PC-3 (cell line): ENCODE measurements around the gene DHRS1.

Experiments
- CTCF ChIP-seq: fragments of 300-600 bp; sonication (generic); conservative IDR thresholded peaks from 2 replicates; pipeline ENCODE4 v1.5.1; 2017; ENCODE audit warnings: antibody characterized with exemption, low read depth, mild to moderate bottlenecking, low read length
- EZH2phosphoT487 ChIP-seq: fragments of 300-600 bp; sonication (generic); IDR thresholded peaks from 2 replicates; pipeline ENCODE4 v1.6.1; 2018; ENCODE audit warnings: mild to moderate bottlenecking, antibody characterized with exemption, low read length, borderline replicate concordance

DNA sequence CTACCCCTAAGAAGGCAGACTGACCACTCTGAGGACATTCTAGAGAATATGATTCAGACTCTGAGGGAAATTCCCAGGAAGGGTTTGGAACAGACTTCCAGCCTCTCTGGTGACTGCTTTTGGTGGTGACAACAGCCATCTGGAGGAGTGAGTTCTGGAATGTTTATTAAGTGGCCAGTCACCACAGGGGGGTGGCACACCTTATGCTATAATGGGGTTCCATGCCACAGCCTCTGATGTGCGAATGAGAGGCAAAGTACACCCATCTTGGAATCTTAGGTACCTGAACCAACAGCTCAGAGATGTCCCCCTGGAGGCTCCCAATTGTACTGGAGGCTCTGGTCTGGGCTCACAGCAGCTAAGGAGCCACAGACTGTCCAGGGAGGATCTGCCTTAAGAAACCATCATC lies 47.7 kb downstream of the DHRS1 start:
- TF ChIP-seq CTCF (no peak), EZH2phosphoT487 (no peak)
